WI38 (cell line): ENCODE measurements around the gene PREX1.

Experiments
- H3K4me3 ChIP-seq: 2 replicates; pipeline ENCODE4 v1.5.1; 2011; ENCODE audit warnings: low read depth, mild to moderate bottlenecking, control low read depth, low read length
- CTCF ChIP-seq: IDR thresholded peaks from 2 replicates; pipeline ENCODE4 v1.5.1; 2012; ENCODE audit warnings: low read depth, mild to moderate bottlenecking, control low read depth, low read length

The PREX1 gene

GRCh38 chr20:48683467-48684175 lies 144.2 kb downstream of the PREX1 start:
- no peak for TF ChIP-seq CTCF
- H3K4me3 ChIP-seq = no peak overlapping the region

GRCh38 chr20:48682529-48683363 lies 145.1 kb downstream of the PREX1 start:
- TF ChIP-seq CTCF = no peak
- H3K4me3 ChIP-seq = peak overlapping the region; percentile 27; the same call in 1 of the 2 replicates

- peak overlapping the region; percentile 27; the same call in 1 of the 2 replicates for H3K4me3 ChIP-seq
- no peak for TF ChIP-seq CTCF
Observed at GRCh38 chr20:48681873-48682426, 145.8 kb downstream of the PREX1 start.

GRCh38 chr20:48681201-48681872 lies 146.5 kb downstream of the PREX1 start:
- H3K4me3 ChIP-seq = no peak overlapping the region

GRCh38 chr20:48680650-48681049 lies 147.1 kb downstream of the PREX1 start:
- no peak for TF ChIP-seq CTCF
- no peak overlapping the region for H3K4me3 ChIP-seq

More at GRCh38 chr20:48681201-48681872, 146.5 kb downstream of the PREX1 start:
- TF ChIP-seq CTCF = no peak

- TF ChIP-seq CTCF = no peak
- H3K4me3 ChIP-seq = no peak overlapping the region
Observed at GRCh38 chr20:48679599-48679998, 148.2 kb downstream of the PREX1 start.
